CD14-positive monocyte (primary cell): Measurements from ENCODE around the gene TBXT. TPM values are rescaled to one million over a fixed set of nuclear protein-coding genes. Genes with fewer than 3 reads are reported as not detected.
"Not testable (repeated sequence)": the region's sequence is repeated elsewhere in the genome, so short reads cannot be mapped to it uniquely, and the experiment has no call there.

Experiments
- DNase-seq, 3 donors: peaks; one replicate each; pipeline ENCODE4 v3.0.0-alpha.2; 2011 to 2022
- H2AFZ ChIP-seq: 2 replicates; pipeline ENCODE4 v1.6.0; 2012; ENCODE audit warnings: mild to moderate bottlenecking, low read depth, low read length, inconsistent platforms; ENCODE audit not compliant: insufficient read depth, poor library complexity, severe bottlenecking
- H3K27ac ChIP-seq, 2 donors: 1 replicate in 1 of 2; 2 replicates in 1 of 2; pipeline ENCODE4 v1.5.1; 2012 to 2013; ENCODE audit warnings: low read length in 2 of 2, control low read depth in 1 of 2, inconsistent platforms in 1 of 2, low read depth in 1 of 2, mild to moderate bottlenecking in 1 of 2
- H3K27me3 ChIP-seq, 2 donors: one replicate each; pipeline versions ENCODE4 v1.6.0 to v1.6.1; 2011 to 2013; ENCODE audit warnings: low read length in 2 of 2; ENCODE audit not compliant: control insufficient read depth in 2 of 2, insufficient read depth in 2 of 2
- H3K36me3 ChIP-seq, 2 donors: replicated peaks in 1 of 2; 1 replicate in 1 of 2; 2 replicates in 1 of 2; pipeline versions ENCODE4 v1.5.1 to v1.6.1; 2012 to 2013; ENCODE audit warnings: low read length in 2 of 2, control low read depth in 1 of 2, inconsistent platforms in 1 of 2, mild to moderate bottlenecking in 1 of 2; ENCODE audit not compliant: insufficient read depth in 2 of 2, control insufficient read depth in 1 of 2
- H3K4me1 ChIP-seq, 2 donors: 1 replicate in 1 of 2; 2 replicates in 1 of 2; pipeline versions ENCODE4 v1.5.1 to v1.6.1; 2012 to 2013; ENCODE audit warnings: low read length in 2 of 2, control low read depth in 1 of 2, inconsistent platforms in 1 of 2, mild to moderate bottlenecking in 1 of 2, moderate library complexity in 1 of 2; ENCODE audit not compliant: insufficient read depth in 2 of 2, control insufficient read depth in 1 of 2
- H3K4me2 ChIP-seq: replicated peaks from 2 replicates; pipeline ENCODE3; 2012; ENCODE audit warnings: low read length, moderate library complexity, mild to moderate bottlenecking; ENCODE audit not compliant: poor library complexity, severe bottlenecking; ENCODE audit errors: extremely low read depth
- H3K4me3 ChIP-seq, 3 experiments: fragments of 200-600 bp in 1 of 3; sonication (generic) in 1 of 3; replicated peaks in 1 of 3; 1 replicate in 2 of 3; 2 replicates in 1 of 3; pipeline ENCODE4 v1.5.1; 2011 to 2013; ENCODE audit warnings: low read length in 3 of 3, mild to moderate bottlenecking in 3 of 3, control low read depth in 2 of 3, low read depth in 2 of 3, inconsistent platforms in 1 of 3, moderate library complexity in 1 of 3
- H3K79me2 ChIP-seq: 2 replicates; pipeline ENCODE4 v1.6.0; 2012; ENCODE audit warnings: mild to moderate bottlenecking, control low read depth, inconsistent platforms, low read length, moderate library complexity; ENCODE audit not compliant: insufficient read depth
- H3K9ac ChIP-seq: 2 replicates; pipeline ENCODE4 v1.6.0; 2017; ENCODE audit warnings: low read length, mild to moderate bottlenecking; ENCODE audit not compliant: insufficient read depth, poor library complexity, severe bottlenecking
- H3K9me3 ChIP-seq, 2 donors: replicated peaks in 1 of 2; 1 replicate in 1 of 2; 2 replicates in 1 of 2; pipeline versions ENCODE4 v1.5.1 to v1.6.1; 2012 to 2013; ENCODE audit warnings: low read length in 2 of 2, control low read depth in 1 of 2; ENCODE audit not compliant: control insufficient read depth in 1 of 2, insufficient read depth in 1 of 2
- H4K20me1 ChIP-seq: 2 replicates; pipeline ENCODE4 v1.6.0; 2012; ENCODE audit warnings: mild to moderate bottlenecking, low read length, control low read depth, moderate library complexity; ENCODE audit not compliant: insufficient read depth
- H3K27ac Mint-ChIP-seq, 7 donors: one replicate each; pipeline ENCODE4 v1.8.0; 2020; ENCODE audit warnings: mild to moderate bottlenecking in 7 of 7, mixed read lengths in 7 of 7, moderate library complexity in 6 of 7, inconsistent platforms in 2 of 7
- H3K27me3 Mint-ChIP-seq, 3 donors: one replicate each; pipeline ENCODE4 v1.8.0; 2021 to 2022; ENCODE audit warnings: low read depth in 3 of 3, mild to moderate bottlenecking in 3 of 3, mixed read lengths in 3 of 3, moderate library complexity in 3 of 3, inconsistent platforms in 1 of 3
- H3K36me3 Mint-ChIP-seq, 2 donors: one replicate each; pipeline ENCODE4 v1.8.0; 2020; ENCODE audit warnings: mixed read lengths in 2 of 2, inconsistent platforms in 1 of 2, mild to moderate bottlenecking in 1 of 2
- H3K4me1 Mint-ChIP-seq: one replicate; pipeline ENCODE4 v1.8.0; 2020; ENCODE audit warnings: mild to moderate bottlenecking, mixed read lengths
- H3K4me3 Mint-ChIP-seq, 2 donors: one replicate each; pipeline ENCODE4 v1.8.0; 2020; ENCODE audit warnings: mild to moderate bottlenecking in 2 of 2, mixed read lengths in 2 of 2, moderate library complexity in 1 of 2
- H3K9me3 Mint-ChIP-seq, 7 donors: one replicate each; pipeline ENCODE4 v1.8.0; 2020 to 2022; ENCODE audit warnings: mixed read lengths in 7 of 7, mild to moderate bottlenecking in 6 of 7, moderate library complexity in 6 of 7, inconsistent platforms in 2 of 7
- WGBS: methylation state at CpG from one replicate; pipeline ENCODE4 v1.1.5; 2013; ENCODE audit warnings: missing lambda C conversion rate; ENCODE audit not compliant: insufficient coverage; 5-methylcytosine and 5-hydroxymethylcytosine counted together
- intact Hi-C, 2 donors: fragments of 100-400 bp; cut with micrococcal nuclease; formaldehyde crosslinking; loops; one replicate each; pipeline versions ENCODE4 v1.15.0 to v1.15.1; 2023
- polyA plus RNA-seq, 3 donors: library from polyadenylated mRNA; depleted of rRNA in 1 of 3; unstranded in 2 of 3; stranded (reverse) in 1 of 3; fragments of 300-500 nt in 2 of 3; fragments of >200 nt in 1 of 3; fragmentation: Illumina TruSeq in 2 of 3; gene quantifications; 1 replicate in 2 of 3; 2 replicates in 1 of 3; pipeline ENCODE4 v1.2.3, GENCODE V29; 2012 to 2021
- TF ChIP-seq, protein P1 (sequence below): fragments of 200-600 bp; IDR thresholded peaks from one replicate; pipeline ENCODE4 v1.8.0; 2022; ENCODE audit warnings: antibody characterized with exemption, mild to moderate bottlenecking

Gene TBXT
- polyA plus RNA-seq, 3 donors: not detected

DNA sequence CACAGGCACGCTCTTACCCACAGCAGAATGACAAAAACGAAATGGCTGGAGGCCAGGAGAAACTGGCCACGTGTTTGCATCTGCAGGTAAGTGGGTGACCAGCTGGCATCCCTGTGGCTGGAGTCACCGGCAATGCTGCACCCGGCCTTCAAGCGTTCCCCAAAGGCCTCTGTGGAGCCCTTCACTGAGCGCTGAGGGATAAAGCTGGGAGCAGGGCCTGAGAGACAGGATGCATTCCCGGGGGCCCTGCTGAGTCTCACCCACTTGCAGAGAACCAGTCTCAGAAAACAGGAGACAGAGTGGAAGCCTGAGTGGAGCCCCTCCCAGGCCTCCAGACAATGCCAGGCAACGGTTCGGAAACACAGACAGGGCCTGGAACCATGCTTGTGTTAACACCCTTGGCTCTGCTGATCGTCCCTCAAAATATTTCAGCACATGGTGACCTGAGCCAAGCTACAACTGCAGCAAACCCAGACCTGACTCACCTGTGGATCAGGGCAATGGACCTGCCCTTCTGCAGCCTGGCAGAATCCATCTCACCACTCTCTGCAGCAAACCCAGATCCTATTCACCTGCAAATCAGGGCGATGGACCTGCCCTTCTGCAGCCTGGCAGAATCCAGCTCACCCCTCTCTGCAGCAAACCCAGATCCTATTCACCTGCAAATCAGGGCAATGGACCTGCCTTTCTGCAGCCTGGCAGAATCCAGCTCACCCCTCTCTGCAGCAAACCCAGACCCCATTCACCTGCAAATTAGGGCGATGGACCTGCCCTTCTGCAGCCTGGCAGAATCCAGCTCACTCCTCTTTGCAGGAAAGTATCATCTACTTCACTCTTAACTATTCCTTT is 39.8 kb downstream of the TBXT start:
- H3K27me3 ChIP-seq: peaks cover 0 to 5% of the 10 kb centered on the region in 2 donors
- H2AFZ ChIP-seq: no peak overlapping the region
- H3K4me1 Mint-ChIP-seq: no peaks in the 10 kb centered on the region
- H3K27ac ChIP-seq: no peak overlapping the region
- DNase-seq: no peak
- no peaks in the 10 kb centered on the region for H3K4me1 ChIP-seq
- no peaks in the 10 kb centered on the region for H3K9me3 ChIP-seq
- H3K79me2 ChIP-seq: no peaks in the 10 kb centered on the region
- H3K36me3 Mint-ChIP-seq: no peaks in the 10 kb centered on the region
- TF ChIP-seq, protein P1, sequence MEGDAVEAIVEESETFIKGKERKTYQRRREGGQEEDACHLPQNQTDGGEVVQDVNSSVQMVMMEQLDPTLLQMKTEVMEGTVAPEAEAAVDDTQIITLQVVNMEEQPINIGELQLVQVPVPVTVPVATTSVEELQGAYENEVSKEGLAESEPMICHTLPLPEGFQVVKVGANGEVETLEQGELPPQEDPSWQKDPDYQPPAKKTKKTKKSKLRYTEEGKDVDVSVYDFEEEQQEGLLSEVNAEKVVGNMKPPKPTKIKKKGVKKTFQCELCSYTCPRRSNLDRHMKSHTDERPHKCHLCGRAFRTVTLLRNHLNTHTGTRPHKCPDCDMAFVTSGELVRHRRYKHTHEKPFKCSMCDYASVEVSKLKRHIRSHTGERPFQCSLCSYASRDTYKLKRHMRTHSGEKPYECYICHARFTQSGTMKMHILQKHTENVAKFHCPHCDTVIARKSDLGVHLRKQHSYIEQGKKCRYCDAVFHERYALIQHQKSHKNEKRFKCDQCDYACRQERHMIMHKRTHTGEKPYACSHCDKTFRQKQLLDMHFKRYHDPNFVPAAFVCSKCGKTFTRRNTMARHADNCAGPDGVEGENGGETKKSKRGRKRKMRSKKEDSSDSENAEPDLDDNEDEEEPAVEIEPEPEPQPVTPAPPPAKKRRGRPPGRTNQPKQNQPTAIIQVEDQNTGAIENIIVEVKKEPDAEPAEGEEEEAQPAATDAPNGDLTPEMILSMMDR: no peak
- H3K4me2 ChIP-seq: no peak overlapping the region
- no peaks in the 10 kb centered on the region for H4K20me1 ChIP-seq
- H3K9ac ChIP-seq: no peak overlapping the region
- H3K27me3 Mint-ChIP-seq: peaks cover 2 to 11% (median 4%) of the 10 kb centered on the region in 3 donors
- 84% methylated on average over 12 of the region's 13 CpGs for WGBS
- intact Hi-C loops: no loop called here
- H3K4me3 Mint-ChIP-seq: no peak overlapping the region
- no peaks in the 10 kb centered on the region for H3K36me3 ChIP-seq
- H3K4me3 ChIP-seq: no peak overlapping the region
- H3K27ac Mint-ChIP-seq: no peak overlapping the region
- H3K9me3 Mint-ChIP-seq: peaks cover 0 to 4% (median 0%) of the 10 kb centered on the region in 7 donors

DNA sequence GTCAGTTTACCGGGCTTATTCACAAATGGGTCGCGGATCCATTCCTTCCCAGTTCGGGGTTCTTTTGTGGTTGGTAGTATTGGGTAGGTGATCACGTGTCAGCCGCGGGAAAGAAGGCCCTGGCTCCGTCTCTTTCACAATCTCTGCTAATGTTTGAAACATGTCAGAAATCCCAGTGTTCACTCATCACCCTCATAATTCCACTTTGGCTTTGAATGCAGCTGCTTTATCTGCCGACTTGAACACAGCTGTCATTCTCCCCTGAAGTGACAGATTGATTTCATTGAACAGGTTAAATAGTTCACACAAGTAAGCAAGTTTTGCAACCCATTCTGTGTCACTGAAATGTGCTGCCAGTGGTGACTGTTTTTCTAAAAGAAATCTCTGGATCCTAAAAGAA is 44.5 kb downstream of the TBXT start:
- H3K27me3 Mint-ChIP-seq, H3K9ac ChIP-seq, H3K9me3 Mint-ChIP-seq, DNase-seq, H3K4me2 ChIP-seq, intact Hi-C loops, H3K4me3 ChIP-seq, H3K27ac ChIP-seq, H3K36me3 Mint-ChIP-seq, H3K4me1 Mint-ChIP-seq, H3K27me3 ChIP-seq, H3K4me1 ChIP-seq, H3K9me3 ChIP-seq, H3K4me3 Mint-ChIP-seq, H3K36me3 ChIP-seq, H4K20me1 ChIP-seq, H3K79me2 ChIP-seq, H3K27ac Mint-ChIP-seq, H2AFZ ChIP-seq: not testable (repeated sequence)
- no CpG with 5 or more reads among the region's 9 CpGs for WGBS
